Activated CD8-positive, alpha-beta memory T cell treated with anti-CD3 and anti-CD28 coated beads for 36 hours (primary cell): ENCODE results near the gene SOAT1. TPM values are rescaled to one million over a fixed set of nuclear protein-coding genes. Genes with fewer than 3 reads are reported as not detected.
"Not testable (repeated sequence)": the region's sequence is repeated elsewhere in the genome, so short reads cannot be mapped to it uniquely, and the experiment has no call there.

Experiments used
- CTCF ChIA-PET: fragments of 350-600 bp; sonication (Branson Sonifier 250); formaldehyde crosslinking; loops from one replicate; lab custom pipeline; 2021; ENCODE audit warnings: antibody characterized with exemption; lab: Charles Lee
- POLR2A ChIA-PET: fragments of 350-600 bp; sonication (Branson Sonifier 250); formaldehyde crosslinking; loops from one replicate; lab custom pipeline; 2021; ENCODE audit warnings: antibody characterized with exemption; lab: Charles Lee
- total RNA-seq, 2 experiments: library from RNA; stranded (reverse); gene quantifications; one replicate each; pipeline ENCODE4 v1.2.3, GENCODE V29; 2021

The SOAT1 gene
- total RNA-seq, 2 experiments from 2014 or later: 77.2 to 83.4 TPM

GRCh38 chr1:179399399-179399798 is 105.8 kb downstream of the SOAT1 start:
- CTCF ChIA-PET, POLR2A ChIA-PET: not testable (repeated sequence)

Other genes with a start within 250 kb of the SOAT1 start
- gene TOR3A, start 211.7 kb upstream of the SOAT1 start, total RNA-seq: 10 to 100 TPM; 50.3 to 50.9 TPM
- 1 to 10 TPM; 7.8 to 7.9 TPM for gene ABL2, start 64.1 kb upstream of the SOAT1 start, total RNA-seq
- under 1 TPM in 1 of 2 experiments, not detected in 1; 0.21 TPM for gene AXDND1, start 72.2 kb downstream of the SOAT1 start, total RNA-seq